HFFc6 (cell line): ENCODE results near the gene RIC8A. TPM values are rescaled to one million over a fixed set of nuclear protein-coding genes. Genes with fewer than 3 reads are reported as not detected.

ENCODE experiments used
- DNase-seq: peaks from one replicate; pipeline ENCODE4 v3.0.0-alpha.2; 2018
- H3K27ac Mint-ChIP-seq: 2 replicates; pipeline ENCODE4 v1.8.0; 2020; ENCODE audit warnings: mild to moderate bottlenecking, mixed read lengths
- H3K27me3 Mint-ChIP-seq: 2 replicates; pipeline ENCODE4 v1.8.0; 2021; ENCODE audit warnings: mild to moderate bottlenecking, moderate library complexity, mixed read lengths; ENCODE audit not compliant: insufficient read depth
- H3K36me3 Mint-ChIP-seq: 2 replicates; pipeline ENCODE4 v1.8.0; 2021; ENCODE audit warnings: low read depth, mixed read lengths
- H3K4me1 Mint-ChIP-seq: 2 replicates; pipeline ENCODE4 v1.8.0; 2020; ENCODE audit warnings: low read depth, mixed read lengths
- H3K4me3 Mint-ChIP-seq: 2 replicates; pipeline ENCODE4 v1.8.0; 2020; ENCODE audit warnings: mild to moderate bottlenecking, moderate library complexity, mixed read lengths
- H3K9me3 Mint-ChIP-seq: 2 replicates; pipeline ENCODE4 v1.8.0; 2020; ENCODE audit warnings: mild to moderate bottlenecking, mixed read lengths
- CTCF ChIP-seq: fragments of 200-600 bp; sonication (generic); IDR thresholded peaks from 2 replicates; pipeline ENCODE4 v1.5.0; 2021; ENCODE audit warnings: antibody characterized with exemption, mild to moderate bottlenecking
- total RNA-seq, 6 experiments: library from RNA; stranded (reverse); fragmentation: NEBNext Ultra II Directional; extraction: Animal tissue kit (Norgen Biotek cat#: 25700); gene quantifications; 2 replicates in 1 of 6; 3 replicates in 5 of 6; pipeline ENCODE4 v1.2.3, GENCODE V29; 2021

Gene RIC8A
- total RNA-seq, 6 experiments from 2014 or later = 163 to 194 (median 164) TPM

GRCh38 chr11:200224-201003 lies 7.1 kb upstream of the RIC8A start:
- TF ChIP-seq CTCF = no peak
- Mint-ChIP-seq H3K36me3 (peaks cover 14% of the 10 kb centered on the region; the same call in 1 of the 2 replicates), H3K9me3 (no peaks in the 10 kb centered on the region), H3K4me3 (no peak overlapping the region), H3K4me1 (peaks cover 4% of the 10 kb centered on the region; the same call in 1 of the 2 replicates), H3K27me3 (peaks cover 6% of the 10 kb centered on the region), H3K27ac (no peak overlapping the region)
- DNase-seq = no peak

- DNase-seq = no peak
- Mint-ChIP-seq H3K36me3 (peaks cover 24% of the 10 kb centered on the region), H3K9me3 (no peaks in the 10 kb centered on the region), H3K27ac (no peak overlapping the region), H3K27me3 (peaks cover 6% of the 10 kb centered on the region), H3K4me3 (no peak overlapping the region), H3K4me1 (peaks cover 4% of the 10 kb centered on the region; the same call in 1 of the 2 replicates)
- TF ChIP-seq CTCF = no peak
These were observed 5.5 kb upstream of the RIC8A start for GRCh38 chr11:201966-202365.

- Mint-ChIP-seq H3K4me3 (no peak overlapping the region), H3K36me3 (peaks cover 24% of the 10 kb centered on the region), H3K27ac (no peak overlapping the region), H3K27me3 (peaks cover 8% of the 10 kb centered on the region), H3K9me3 (no peaks in the 10 kb centered on the region), H3K4me1 (peaks cover 4% of the 10 kb centered on the region; the same call in 1 of the 2 replicates)
- no peak for TF ChIP-seq CTCF
- DNase-seq = no peak
These were observed 5.0 kb upstream of the RIC8A start for GRCh38 chr11:202490-202889.

- no peak for DNase-seq
- H3K27ac Mint-ChIP-seq = no peak overlapping the region
- H3K4me1 Mint-ChIP-seq = peaks cover 4% of the 10 kb centered on the region; the same call in 1 of the 2 replicates
- TF ChIP-seq CTCF = no peak
- peaks cover 10% of the 10 kb centered on the region for H3K27me3 Mint-ChIP-seq
- H3K36me3 Mint-ChIP-seq = peaks cover 24% of the 10 kb centered on the region
- H3K9me3 Mint-ChIP-seq = no peaks in the 10 kb centered on the region
- no peak overlapping the region for H3K4me3 Mint-ChIP-seq
These were observed 4.2 kb upstream of the RIC8A start for GRCh38 chr11:203056-203944.

GRCh38 chr11:203945-204586 lies 3.4 kb upstream of the RIC8A start:
- Mint-ChIP-seq H3K27ac (no peak overlapping the region), H3K9me3 (no peaks in the 10 kb centered on the region), H3K36me3 (peaks cover 24% of the 10 kb centered on the region), H3K4me1 (peaks cover 4% of the 10 kb centered on the region; the same call in 1 of the 2 replicates), H3K4me3 (no peak overlapping the region), H3K27me3 (peaks cover 12% of the 10 kb centered on the region)
- TF ChIP-seq CTCF = no peak
- no peak for DNase-seq
